NCI-H2029 treated with DMSO at 0.1 percent for 48 hours (cell line): ENCODE measurements around the gene SNRNP70.
A peak's percentile ranks its signal among the peaks of the same experiment; 100 is the strongest.
"Not testable (repeated sequence)": the region's sequence is repeated elsewhere in the genome, so short reads cannot be mapped to it uniquely, and the experiment has no call there.

Experiments used
- DNase-seq: peaks from one replicate; lab custom pipeline; 2025; lab: John Stamatoyannopoulos, UW

SNRNP70 gene, protein sequence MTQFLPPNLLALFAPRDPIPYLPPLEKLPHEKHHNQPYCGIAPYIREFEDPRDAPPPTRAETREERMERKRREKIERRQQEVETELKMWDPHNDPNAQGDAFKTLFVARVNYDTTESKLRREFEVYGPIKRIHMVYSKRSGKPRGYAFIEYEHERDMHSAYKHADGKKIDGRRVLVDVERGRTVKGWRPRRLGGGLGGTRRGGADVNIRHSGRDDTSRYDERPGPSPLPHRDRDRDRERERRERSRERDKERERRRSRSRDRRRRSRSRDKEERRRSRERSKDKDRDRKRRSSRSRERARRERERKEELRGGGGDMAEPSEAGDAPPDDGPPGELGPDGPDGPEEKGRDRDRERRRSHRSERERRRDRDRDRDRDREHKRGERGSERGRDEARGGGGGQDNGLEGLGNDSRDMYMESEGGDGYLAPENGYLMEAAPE

DNA sequence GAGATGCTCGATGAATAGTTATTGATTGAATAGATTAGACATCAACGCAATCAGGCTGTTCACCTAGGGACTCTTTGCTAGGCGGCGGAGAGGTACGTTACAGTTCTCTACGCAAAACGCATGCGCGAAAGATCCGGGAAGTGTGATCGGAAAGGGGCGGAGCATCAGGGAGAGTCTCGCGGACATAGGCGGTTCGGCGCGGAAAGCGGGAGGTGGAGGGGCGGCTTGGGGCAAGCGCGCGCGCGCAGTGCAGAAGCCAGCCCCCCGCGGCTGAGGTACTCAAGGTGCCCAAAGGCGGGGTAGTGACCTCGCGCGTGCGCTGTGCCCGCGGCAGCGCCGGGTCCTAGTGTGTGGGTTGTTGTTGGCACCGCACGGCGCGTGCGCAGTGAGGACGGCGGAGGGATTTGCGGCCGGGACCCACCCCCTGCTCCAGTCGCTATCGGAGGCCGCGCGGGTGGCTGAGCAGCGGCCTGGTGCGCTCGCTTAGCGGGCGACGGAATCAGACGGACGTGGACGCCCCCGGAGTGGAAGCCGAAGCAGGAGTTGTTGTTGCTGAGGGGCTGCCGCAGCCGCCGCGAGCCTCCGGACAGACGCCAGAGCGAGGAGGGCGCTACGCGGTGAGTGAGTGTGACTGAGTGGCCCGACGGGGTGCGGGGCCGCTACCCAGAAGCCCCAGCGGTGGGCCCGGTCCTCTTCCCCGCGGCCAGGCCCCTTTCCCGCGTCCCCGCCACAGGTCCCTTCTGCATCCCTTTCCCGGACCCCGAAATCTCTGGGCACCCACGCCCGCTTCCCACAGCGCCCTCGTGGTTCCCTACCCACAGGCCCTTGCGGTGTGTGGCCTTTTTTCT is at the start of gene SNRNP70:
Gene SNRNP70, plus strand, starts transcription at position 432 of the 848 bp plus-strand sequence. CDS start 964 bp downstream, outside the sequence.
- DNase-seq: peak; percentile 98

DNA sequence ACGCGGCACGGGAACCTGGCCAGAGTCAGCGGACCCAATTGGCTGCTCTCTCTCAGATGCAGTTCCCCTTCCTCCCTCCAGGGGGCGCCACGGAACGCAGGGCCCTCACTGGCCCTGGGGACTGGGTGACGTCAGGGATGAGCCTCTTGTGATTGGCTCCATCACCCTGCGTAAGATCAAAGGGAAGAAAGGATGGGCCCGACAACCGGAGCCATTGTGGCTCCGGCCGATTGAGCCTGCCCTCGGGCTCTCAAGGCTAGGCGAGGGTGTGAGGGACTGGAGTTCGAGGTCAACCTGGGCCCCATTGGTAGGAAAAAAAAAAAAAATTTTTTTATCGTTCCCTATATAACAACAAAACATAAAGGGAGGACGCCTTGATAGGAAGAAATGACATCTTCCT is 48.4 kb upstream of the SNRNP70 start, which contains the start of gene CGB1:
Gene CGB1, minus strand, starts transcription at position 81 of the 400 bp plus-strand sequence. CDS start 184 bp downstream, outside the sequence.
- DNase-seq: not testable (repeated sequence)

DNA sequence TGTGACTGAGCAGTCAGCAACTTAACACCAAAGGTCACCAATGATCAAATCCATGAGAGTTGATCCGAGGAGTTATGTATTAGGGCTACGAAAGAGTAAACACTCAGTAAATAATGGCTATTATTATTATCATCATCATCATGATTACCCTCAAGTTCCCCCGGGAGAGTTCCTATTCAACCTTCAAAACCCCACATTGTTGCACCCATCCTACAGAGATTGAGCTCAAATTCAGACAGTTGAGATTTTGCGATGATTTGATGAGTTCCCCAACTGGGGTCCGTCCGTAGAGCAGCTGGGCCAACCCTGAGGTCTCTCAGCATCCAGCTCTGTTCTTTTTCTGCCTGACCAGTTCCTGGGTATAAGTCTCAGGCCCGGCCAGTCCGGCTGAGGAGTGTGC is 47.1 kb upstream of the SNRNP70 start:
- not testable (repeated sequence) for DNase-seq

DNA sequence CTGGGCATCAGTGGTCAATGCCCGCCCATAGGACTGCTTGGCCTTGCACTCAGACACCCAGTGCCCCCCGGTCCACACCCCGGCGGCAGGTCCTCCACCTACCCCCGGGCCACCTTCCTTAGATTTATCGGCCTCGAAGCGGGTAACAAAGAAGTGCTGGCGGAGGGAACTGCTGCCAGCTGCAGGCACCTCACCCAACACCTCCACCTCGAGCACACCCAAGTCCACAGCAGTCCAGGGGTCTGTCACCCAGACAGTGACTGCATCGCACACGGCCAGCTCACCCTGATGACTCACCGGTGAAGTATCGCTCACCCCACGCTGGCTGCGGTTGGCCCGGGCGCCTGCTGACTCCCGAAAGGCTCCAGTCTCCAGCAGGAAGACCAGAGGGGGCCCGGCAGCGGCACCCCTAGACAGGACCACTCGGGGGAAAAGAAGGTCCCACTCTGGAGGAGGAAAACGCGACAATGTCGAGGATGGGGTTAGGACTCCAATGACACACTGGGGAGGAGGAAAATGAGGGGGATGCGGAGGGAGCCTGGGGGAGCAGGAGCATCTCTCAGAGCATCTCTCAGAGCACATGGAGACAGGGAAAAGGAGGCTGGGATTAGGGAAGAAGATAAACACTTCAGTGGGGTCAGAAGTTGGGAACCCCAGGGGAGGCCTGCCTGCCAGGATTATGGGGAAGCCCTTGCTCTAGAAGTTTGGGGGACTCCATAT is 46.5 kb upstream of the SNRNP70 start:
- DNase-seq: not testable (repeated sequence)

DNA sequence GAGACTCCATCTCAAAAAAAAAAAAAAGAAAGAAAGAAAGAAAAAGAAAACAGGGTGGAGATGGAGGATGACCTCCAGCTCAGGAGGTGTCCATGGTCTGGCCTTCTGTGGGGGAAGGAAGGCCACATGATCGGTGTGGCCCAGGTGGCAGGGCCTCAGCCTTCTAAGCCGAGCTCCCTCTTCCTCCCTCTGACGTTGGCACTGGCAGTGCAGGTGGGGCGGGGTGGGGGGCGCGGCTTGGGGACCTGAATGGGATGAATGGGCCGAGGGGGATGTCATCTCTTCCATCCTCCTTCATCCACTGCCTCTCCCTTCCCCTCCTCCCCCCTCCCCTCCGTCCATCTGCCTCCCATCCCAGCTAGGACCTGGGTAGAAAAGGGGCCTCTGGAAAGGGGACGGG is 45.5 kb upstream of the SNRNP70 start:
- DNase-seq: not testable (repeated sequence)

DNA sequence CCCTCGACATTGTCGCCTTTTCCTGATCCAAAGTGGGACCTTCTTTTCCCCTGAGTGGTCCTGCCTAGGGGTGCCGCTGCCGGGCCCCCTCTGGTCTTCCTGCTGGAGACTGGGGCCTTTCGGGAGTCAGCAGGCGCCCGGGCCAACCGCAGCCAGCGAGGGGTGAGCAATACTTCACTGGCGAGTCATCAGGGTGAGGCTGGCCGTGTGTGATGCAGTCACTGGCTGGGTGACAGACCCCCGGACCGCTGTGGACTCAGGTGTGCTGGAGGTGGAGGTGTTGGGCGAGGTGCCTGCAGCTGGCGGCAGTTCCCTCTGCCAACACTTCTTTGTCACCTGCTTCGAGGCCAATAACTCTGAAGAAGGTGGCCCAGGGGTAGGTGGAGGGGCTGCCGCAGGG is 43.1 kb upstream of the SNRNP70 start:
- DNase-seq: no peak

DNA sequence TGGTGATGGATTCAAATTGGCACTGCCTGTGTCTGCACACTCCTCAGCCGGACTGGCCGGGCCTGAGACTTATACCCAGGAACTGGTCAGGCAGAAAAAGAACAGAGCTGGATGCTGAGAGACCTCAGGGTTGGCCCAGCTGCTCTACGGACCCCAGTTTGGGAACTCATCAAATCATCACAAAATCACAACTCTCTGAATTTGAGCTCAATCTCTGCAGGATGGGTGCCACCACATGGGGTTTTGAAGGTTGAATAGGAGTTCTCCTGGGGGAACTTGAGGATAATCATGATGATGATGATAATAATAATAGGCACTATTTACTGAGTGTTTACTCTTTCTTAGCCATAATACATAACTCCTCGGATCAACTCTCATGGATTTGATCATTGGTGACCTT is 42.6 kb upstream of the SNRNP70 start:
- not testable (repeated sequence) for DNase-seq

DNA sequence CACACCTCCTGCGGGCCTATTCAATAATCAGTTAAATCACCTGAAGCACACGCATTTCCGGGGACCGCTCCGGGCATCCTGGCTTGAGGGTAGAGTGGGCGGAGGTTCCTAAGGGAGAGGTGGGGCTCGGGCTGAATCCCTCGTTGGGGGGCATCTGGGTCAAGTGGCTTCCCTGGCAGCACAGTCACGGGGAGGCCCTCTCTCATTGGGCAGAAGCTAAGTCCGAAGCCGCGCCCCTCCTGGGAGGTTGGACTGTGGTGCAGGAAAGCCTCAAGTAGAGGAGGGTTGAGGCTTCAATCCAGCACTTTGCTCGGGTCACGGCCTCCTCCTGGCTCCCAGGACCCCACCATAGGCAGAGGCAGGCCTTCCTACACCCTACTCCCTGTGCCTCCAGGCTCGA is 41.7 kb upstream of the SNRNP70 start, which contains the start of gene CGB5:
Gene CGB5, plus strand, starts transcription at position 301 of the 400 bp plus-strand sequence. CDS start 362 bp downstream, outside the sequence.
- not testable (repeated sequence) for DNase-seq

DNA sequence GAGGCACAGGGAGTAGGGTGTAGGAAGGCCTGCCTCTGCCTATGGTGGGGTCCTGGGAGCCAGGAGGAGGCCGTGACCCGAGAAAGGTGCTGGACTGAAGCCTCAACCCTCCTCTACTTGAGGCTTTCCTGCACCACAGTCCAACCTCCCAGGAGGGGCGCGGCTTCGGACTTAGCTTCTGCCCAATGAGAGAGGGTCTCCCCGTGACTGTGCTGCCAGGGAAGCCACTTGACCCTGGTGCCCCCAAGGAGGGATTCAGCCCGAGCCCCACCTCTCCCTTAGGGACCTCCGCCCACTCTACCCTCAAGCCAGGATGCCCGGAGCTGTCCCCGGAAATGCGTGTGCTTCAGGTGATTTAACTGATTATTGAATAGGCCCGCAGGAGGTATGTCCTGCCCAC is 36.2 kb upstream of the SNRNP70 start, which contains the start of gene CGB8:
Gene CGB8, minus strand, starts transcription at position 101 of the 400 bp plus-strand sequence. CDS start 372 bp downstream, outside the sequence.
- not testable (repeated sequence) for DNase-seq

DNA sequence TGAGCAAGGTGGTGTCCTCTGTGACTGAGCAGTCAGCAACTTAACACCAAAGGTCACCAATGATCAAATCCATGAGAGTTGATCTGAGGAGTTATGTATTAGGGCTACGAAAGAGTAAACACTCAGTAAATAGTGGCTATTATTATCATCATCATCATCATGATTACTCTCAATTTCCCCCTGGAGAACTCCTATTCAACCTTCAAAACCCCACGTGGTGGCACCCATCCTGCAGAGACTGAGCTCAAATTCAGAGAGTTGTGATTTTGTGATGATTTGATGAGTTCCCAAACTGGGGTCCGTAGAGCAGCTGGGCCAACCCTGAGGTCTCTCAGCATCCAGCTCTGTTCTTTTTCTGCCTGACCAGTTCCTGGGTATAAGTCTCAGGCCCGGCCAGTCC is 35.4 kb upstream of the SNRNP70 start:
- not testable (repeated sequence) for DNase-seq

DNA sequence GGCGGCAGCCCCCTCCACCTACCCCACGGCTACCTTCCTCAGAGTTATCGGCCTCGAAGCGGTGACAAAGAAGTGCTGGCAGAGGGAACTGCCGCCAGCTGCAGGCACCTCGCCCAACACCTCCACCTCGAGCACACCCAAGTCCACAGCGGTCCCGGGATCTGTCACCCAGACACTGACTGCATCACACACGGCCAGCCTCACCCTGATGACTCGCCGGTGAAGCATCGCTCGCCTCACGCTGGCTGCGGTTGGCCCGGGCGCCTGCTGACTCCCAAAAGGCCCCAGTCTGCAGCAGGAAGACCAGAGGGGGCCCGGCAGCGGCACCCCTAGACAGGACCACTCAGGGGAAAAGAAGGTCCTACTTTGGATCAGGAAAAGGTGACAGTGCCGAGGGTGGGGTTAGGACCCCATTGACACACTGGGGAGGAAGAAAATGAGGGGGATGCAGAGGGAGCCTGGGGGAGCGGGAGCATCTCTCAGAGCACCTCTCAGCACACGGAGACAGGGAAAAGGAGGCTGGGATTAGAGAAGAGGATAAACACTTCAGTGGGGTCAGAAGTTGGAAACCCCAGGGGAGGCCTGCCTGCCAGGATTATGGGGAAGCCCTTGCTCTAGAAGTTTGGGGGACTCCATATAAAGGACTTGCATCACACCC is 34.7 kb upstream of the SNRNP70 start:
- not testable (repeated sequence) for DNase-seq

DNA sequence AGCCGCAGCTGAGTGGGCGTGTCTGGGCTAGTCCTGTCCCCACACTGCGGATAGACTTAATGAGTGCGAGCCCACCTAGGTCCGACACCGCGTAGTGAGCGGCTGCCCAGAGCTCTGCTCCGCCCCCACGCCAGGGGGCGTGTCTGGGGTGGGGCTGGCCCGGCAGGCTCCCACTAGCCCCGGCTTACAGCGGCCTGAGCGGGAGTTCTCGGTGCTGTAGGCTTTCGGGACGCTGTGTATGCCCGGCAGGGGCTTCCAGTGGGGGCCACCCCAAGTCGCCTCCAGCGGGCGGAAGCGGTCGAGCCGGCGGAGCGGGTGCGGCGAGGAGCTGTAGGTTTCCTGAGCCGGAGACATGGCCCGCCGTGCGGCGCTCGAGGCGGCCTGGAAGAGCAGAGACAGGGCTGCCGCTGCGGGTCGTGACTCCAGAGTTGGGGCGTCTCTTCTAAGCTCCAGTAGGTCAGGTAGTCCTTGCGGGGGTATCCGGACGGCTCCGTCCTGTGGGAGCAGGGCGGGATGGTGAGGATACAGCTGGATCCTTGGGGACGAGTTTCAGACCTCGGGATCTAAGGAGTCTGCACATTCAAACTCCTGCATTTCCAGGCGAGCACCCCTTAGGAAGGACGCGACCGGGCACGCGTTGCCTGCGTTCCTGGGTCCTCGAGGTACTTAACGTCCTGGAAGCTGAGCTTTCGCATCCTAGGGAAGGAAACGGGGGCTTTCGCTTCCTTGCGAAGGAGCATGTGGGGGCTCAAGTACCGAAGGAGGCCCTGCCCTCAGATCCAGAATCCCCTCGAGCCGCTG is 28.9 kb upstream of the SNRNP70 start:
- DNase-seq: no peak

DNA sequence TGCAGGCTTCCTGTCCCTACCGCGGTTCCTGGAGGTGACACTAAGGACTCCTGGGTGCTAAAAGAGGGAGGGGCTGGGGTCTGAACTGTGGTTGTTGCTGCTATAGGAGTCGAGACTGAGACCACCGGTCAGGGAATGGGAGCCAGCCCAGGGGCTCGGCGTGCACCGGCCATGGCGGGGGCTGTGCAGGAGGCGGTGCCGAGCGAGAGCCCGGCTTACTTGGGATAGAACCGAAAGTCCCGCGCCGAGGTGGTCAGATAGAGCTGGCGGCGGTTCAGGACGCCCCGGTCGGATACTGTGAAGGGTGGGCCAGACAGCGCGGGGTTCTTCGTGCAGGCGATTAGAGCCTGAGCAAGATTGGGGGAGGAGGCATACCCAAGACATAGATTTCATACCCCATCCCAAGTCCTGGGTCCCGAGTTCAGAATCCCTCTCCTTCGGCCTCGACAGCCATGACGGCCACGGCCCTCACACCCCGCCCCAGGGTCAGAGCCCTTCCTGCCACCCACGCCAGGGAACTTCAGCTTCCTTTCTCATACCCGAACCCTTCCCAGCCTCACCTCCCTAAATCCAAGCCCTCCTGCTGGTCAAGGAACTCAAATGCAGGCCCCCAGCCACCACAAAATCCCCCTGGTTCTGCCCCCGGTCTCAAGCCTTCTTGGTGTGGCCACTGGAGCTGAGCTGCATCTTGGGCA is 28.2 kb upstream of the SNRNP70 start:
- not testable (repeated sequence) for DNase-seq

DNA sequence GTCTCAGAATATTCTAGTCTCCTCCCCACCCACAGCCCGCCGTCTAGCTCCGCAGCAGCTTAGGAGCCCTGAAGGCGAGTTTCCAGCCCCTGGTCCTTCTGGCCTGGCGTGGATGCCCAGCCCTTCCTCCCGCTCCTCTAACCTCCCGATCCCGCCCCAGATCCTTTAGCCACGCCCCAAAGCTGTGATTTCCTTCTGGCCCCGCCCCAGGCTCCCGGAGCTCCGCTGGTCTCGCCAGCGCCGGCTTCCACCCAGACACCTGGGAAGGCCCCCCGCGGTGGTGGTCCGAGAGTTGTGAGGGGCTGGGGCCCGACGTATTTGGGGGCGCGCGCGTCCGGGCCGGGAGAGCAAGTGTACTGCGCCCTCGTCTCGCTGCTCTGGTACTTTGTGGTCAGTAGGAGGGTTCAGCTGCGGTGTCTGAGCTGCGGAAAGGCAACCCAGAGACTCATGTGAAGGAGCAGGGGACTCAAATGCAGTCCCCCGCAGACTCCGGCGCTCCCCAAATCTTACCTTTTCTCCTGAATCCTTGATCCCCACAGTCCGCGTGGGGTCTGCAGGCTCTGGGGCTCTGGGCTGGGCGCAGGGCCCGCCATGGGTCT is 27.5 kb upstream of the SNRNP70 start, which contains the start of gene CGB7:
Gene CGB7, minus strand, starts transcription at position 114 of the 599 bp plus-strand sequence. CDS start 2,374 bp downstream, outside the sequence.
- peak; percentile 8 for DNase-seq

DNA sequence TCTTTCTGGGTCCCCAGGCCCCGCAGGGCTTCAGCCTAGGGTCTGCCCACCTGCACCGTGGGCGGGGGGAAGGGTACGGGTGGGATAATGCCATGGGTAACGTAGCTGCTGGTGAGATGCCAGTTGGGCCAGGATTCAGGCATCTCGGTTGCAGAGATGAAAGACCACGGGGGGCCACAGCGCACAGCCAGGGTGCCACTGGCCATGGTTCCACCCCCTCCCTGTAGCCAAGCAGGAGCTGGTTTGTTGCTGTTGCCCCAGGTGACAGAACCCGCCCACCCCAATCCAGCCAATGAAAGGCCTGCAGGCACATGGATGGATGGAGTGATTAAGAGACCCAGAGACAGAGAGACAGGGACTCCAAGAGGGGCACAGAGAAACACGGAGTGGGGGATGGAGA is 26.7 kb upstream of the SNRNP70 start:
- no peak for DNase-seq

DNA sequence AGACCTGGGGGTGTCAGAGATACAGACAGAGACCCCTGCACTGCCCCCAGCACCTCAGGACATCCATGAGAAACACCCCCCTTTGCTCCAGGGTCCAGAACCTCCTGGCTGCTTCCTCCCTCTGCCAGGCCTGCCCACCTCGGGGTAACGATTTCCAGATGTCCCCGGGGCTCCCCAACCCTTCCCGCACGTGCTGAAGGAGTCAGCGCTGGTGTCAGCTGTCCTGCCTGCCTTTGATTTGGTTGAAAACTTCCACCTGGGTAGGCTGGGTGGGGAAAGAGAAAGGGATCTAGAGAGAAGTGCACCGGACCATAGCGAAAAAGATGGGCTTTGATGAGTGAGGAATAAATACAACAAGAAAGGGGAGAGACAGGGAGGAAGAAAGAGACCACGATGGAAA is 26.2 kb upstream of the SNRNP70 start:
- DNase-seq: no peak

DNA sequence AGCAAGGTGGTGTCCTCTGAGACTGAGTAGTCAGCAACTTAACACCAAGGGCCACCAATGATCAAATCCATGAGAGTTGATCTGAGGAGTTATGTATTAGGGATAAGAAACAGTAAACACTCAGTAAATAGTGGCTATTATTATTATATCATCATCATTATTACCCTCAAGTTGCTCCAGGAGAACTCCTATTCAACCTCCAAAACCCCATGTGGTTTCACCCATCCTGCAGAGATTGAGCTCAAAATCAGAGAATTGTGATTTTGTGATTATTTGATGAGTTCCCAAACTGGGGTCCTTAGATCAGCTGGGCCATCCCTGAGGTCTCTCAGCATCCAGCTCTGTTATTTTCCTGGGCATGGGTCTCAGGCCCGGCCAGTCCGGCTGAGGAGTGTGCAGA is 24.3 kb upstream of the SNRNP70 start:
- DNase-seq: no peak

DNA sequence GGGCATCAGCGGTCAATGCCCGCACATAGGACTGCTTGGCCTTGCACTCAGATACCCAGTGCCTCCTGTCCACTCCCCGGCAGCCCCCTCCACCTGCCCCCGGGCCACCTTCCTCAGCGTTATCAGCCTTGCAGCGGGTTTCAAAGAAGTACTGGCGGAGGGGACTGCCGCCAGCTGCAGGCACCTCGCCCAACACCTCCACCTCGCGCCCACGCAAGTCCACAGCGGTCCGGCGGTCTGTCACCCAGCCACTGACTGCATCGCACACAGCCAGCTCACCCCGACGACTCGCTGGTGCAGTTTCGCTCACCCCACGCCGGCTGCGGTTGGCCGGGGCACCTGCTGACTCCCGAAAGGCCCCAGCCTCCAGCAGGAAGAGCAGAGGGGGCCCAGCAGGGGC is 23.8 kb upstream of the SNRNP70 start:
- no peak for DNase-seq

DNA sequence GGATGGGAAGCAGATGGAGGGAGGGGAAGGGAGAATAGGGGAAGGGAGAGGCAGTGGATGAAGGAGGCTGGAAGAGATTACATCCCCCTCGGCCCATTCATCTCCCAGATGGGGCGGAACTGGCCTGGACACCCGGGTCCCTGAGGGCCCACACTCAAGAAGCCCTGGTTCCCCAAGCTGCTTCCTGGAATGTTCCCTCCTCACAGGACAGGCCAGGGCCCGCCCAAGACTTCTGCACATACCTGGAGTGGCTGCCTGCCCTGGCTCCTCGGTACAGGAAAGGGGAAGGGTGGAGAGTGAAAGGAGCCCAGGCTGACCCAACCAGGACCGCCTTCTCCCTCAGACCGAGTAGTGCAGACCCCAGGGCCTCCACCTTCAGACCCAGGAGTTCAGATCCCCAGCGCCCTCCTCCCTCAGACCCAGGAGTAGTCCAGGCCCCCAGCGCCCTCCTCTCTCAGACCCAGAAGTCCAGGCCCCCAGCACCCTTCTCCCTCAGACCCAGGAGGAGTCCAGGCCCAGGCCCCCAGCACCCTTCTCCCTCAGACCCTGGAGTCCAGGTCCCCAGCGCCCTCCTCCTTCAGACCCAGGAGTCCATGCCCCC is 21.1 kb upstream of the SNRNP70 start:
- no peak for DNase-seq
